RWPE1 (cell line): ENCODE measurements around the gene IRS2.

Experiments
- CTCF ChIA-PET: fragments of 350-600 bp; sonication (Branson Sonifier 250); formaldehyde crosslinking; extraction: SDS; loops from one replicate; lab custom pipeline; 2021; lab: Yijun Ruan, JAX
- POLR2A ChIA-PET: fragments of 400-600 bp; formaldehyde crosslinking; extraction: SDS; loops from one replicate; lab custom pipeline; 2020; ENCODE audit warnings: antibody characterized with exemption; ENCODE audit not compliant: low non-redundant PET; lab: Yijun Ruan, JAX
- DNase-seq: peaks from one replicate; pipeline ENCODE4 v3.0.0; 2012; ENCODE audit warnings: low spot score
- H3K27ac ChIP-seq: fragments of 450-650 bp; 2 replicates; pipeline ENCODE4 v1.5.1; 2017
- CTCF ChIP-seq: fragments of 450-650 bp; conservative IDR thresholded peaks from 2 replicates; pipeline ENCODE4 v1.5.1; 2017; ENCODE audit warnings: low read depth, mild to moderate bottlenecking

The IRS2 gene

DNA sequence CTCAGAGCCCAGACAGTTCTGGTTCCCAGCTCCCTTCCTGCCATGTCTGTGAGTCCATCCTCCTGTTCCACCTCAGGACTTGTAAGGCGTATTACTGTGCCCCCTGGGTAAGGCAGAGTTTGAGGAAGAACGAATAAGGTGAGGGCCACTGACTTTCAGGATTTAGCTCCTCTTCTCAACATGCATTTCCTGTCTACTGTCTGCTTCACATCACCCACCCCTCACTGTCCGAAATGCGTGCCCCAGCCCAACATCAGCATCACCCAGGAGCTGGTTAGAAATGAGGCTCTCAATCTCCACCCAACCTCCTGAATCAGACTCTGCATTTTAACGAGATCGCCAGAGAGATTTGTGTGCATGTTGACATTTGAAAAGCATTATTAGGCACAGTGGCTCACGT is 44.4 kb downstream of the IRS2 start:
- POLR2A ChIA-PET, result no interaction called here
- TF ChIP-seq CTCF, result no peak
- no peak for DNase-seq
- no peak overlapping the region for H3K27ac ChIP-seq
- CTCF ChIA-PET, result no interaction called here

GRCh38 chr13:109740721-109741120 is 45.7 kb downstream of the IRS2 start:
- ChIA-PET POLR2A (no interaction called here), CTCF (no interaction called here)
- no peak for DNase-seq

DNA sequence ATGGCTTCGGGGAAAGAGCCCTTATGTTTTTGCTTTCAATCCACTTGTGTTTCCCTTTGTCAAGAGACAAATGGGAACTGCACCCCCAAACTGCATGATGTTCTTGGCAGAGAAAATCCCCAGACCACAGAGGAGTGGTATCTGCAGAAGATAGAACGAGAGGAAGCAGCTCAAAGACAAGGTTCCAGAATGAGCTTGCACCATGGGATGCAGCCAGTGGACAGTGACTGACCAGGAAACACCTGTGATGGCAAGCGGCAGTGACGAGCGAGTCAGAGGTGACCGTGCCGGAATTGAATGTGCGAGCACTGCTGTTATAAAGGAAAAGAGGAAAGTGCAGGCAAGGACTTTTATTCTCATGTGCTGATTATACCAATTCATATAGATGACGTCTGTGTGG is 46.3 kb downstream of the IRS2 start:
- TF ChIP-seq CTCF, result no peak
- DNase-seq, result no peak
- H3K27ac ChIP-seq, result no peak overlapping the region
- CTCF ChIA-PET, result no interaction called here
- POLR2A ChIA-PET, result no interaction called here

More at GRCh38 chr13:109740721-109741120, 45.7 kb downstream of the IRS2 start:
- no peak overlapping the region for H3K27ac ChIP-seq
- TF ChIP-seq CTCF, result no peak

GRCh38 chr13:109738298-109738746 is 48.1 kb downstream of the IRS2 start:
- peak overlapping the region; percentile 66 for H3K27ac ChIP-seq
- TF ChIP-seq CTCF, result no peak
- ChIA-PET CTCF (interaction anchor here (1.3 kb wide), 1 partner anchor 47 kb away, joined by 3 read pairs; no protein-coding TSS in a partner anchor), POLR2A (interaction anchor here (0.6 kb wide), 1 partner anchor 16 kb away, joined by 3 read pairs; no protein-coding TSS in a partner anchor)
- peak; percentile 67 for DNase-seq

- CTCF ChIA-PET, result interaction anchor here (0.6 to 1.3 kb wide), 3 partner anchors 11 to 453 kb away, joined by 3 read pairs; no protein-coding TSS in a partner anchor
- POLR2A ChIA-PET, result no interaction called here
Measured at GRCh38 chr13:109737606-109738005, 48.8 kb downstream of the IRS2 start.

DNA sequence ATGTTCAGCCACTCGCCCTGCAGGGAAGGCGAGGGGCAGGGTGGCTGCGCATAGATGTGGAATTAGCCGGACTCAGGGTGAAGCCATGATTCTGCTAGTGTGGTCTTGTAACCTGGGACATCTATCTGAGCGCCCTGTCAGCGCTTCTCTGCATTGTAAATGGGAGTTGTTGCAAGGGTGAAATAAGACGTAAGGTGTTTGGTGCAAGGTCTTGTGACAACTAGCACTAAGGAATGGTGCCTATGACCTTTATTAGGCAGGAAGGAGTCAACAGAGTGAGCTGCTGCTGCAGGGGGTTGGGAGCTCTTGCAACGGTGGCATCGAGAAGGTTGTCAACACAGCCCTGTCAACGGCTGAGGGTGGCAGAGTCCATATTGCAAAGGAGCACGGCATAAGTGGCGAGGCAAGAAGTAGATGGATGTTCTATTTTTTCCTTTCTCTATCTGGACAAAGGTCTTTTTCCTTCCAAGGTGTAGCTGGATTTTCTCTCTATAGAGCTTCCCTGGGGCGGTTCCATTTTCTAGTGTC is 49.3 kb downstream of the IRS2 start:
- no peak for DNase-seq
- peak overlapping the region; percentile 66; the same call in 1 of the 2 replicates for H3K27ac ChIP-seq
- CTCF ChIA-PET, result interaction anchor here (0.6 to 1.3 kb wide), 3 partner anchors 10 to 453 kb away, joined by 3 read pairs; no protein-coding TSS in a partner anchor
- POLR2A ChIA-PET, result no interaction called here
- TF ChIP-seq CTCF, result no peak

More at GRCh38 chr13:109737606-109738005, 48.8 kb downstream of the IRS2 start:
- peak; percentile 11 for DNase-seq
- no peak for TF ChIP-seq CTCF
- H3K27ac ChIP-seq, result peak overlapping the region; percentile 66
